ENCODE data around the gene SLC25A25.
A peak's percentile ranks its signal among the peaks of the same experiment; 100 is the strongest.

The SLC25A25 gene

DNA sequence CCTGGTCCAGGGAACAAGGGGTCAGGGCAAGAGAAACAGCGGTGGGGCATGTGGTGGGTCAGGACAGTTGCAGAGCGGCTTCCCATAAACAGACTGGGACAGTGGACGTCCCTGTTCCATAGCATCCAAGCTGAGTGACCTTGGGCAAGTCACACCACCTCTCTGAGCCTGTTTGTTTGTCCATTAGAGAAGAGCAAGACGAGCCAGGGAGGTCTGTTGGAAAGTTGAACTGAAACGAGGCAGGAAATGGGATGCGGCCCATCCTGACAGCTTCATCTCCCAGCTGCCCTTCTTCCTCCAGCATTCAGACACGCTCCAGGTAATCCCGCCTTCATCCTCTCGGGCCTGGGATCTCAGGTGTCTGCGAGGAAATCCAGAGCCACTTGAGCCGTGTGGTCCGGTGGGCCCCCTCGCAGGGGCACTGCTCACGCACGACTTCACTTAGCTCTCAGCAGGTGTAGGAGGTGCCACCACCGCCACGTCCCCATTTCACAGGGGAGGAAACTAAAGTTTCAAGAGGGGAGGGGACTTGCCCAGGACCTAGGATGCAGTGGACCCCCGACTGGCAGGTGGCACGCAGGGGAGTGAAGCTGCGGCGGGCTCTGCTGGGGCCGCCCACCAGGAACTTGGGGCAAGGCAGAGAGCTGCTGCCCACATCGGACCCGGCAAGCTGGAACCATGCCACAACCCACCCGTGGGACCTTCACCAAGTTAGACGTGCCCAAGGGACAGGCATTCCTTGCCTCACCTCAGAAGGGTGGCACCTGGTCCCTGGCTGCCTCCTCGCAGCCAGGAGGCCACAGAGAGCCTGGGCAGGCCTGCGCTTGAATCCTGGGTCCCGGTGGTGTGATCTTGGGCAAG, 46.5 kb downstream of the SLC25A25 start:
- DNase-seq, result no peak

DNA sequence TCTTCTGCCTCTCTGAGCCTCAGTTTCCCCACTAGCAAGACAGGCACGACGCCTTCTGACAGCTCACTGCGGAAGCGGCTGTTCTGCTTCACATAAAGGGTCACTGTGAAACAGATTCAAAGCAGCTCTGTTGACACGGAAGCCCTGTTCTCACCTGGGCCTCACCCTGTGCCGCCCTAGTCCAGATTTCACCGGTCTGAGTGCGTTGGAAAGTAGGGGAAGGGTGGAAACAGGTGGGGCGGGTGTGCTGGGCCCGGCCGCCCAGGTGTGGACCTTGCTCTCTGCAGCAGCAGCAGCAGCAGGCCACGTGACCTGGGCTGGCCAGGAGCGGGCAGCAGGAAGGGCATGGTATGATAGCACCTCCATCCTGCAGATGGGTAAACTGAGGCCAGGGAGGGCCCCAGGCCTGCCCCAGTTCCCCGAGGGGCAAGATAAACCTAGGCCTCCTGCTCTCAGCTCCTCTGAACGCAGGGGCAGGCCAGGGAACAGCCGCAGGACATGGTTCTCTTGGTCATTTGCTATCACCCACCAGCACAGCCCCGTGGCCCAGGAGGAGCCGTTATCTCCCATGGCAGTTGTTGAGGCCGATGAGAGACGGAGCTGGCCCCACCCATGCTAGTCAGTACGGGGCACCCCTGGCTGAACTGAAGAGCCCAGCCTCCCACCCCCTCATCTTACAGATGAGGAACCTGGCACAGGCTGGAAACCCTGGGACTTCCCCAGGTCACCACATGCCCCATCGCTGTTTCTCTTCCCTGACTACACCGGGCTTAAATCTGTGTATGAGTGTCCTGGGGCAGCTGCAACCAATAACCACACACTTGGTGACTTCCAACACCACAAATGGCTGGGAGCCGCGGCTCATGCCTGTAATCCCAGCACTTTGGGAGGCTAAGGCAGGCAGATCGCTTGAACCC, 47.4 kb downstream of the SLC25A25 start:
- no peak for DNase-seq

DNA sequence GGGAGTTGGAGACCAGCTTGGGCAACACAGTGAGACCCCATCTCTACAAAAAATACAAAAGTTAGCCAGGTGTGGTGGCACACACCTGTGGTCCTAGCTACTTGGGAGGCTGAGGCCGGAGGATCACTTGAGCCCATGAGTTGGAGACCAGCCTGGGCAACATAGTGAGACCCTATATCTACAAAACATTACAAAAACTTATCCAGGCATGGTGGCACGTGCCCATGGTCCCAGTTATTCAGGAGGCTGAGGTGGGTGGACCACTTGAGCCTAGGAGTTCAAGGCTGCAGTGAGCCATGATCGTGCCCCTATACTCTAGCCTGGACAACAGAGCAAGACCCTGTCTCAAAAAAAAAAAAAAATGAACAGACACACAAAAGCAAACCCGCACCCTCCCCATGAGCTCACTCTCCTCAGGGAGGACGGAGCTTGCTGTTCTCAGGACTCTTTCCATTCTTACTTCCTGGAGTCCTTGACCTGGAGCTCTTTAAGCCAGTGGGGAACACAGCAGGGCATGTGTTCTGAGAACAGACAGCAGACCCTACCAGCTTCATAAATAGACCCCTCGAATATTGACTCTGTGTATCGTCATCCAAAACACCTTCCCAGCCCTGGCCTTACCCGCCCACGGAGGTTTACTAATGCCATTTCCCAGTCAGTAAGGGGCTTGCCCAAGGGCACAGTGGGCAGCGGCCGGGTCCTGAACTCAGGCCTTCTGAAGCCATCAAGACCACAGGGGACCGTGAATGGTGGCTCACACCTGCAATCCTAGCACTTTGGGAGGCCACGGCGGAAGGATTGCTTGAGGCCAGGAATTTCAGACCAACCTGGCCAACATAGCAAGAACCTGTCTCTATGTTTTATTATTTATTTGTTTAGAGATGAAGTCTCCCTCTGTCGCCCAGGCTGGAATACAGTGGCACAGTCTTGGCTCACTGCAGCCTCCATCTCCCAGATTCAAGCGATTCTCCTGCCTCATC, 48.4 kb downstream of the SLC25A25 start:
- no peak for DNase-seq

DNA sequence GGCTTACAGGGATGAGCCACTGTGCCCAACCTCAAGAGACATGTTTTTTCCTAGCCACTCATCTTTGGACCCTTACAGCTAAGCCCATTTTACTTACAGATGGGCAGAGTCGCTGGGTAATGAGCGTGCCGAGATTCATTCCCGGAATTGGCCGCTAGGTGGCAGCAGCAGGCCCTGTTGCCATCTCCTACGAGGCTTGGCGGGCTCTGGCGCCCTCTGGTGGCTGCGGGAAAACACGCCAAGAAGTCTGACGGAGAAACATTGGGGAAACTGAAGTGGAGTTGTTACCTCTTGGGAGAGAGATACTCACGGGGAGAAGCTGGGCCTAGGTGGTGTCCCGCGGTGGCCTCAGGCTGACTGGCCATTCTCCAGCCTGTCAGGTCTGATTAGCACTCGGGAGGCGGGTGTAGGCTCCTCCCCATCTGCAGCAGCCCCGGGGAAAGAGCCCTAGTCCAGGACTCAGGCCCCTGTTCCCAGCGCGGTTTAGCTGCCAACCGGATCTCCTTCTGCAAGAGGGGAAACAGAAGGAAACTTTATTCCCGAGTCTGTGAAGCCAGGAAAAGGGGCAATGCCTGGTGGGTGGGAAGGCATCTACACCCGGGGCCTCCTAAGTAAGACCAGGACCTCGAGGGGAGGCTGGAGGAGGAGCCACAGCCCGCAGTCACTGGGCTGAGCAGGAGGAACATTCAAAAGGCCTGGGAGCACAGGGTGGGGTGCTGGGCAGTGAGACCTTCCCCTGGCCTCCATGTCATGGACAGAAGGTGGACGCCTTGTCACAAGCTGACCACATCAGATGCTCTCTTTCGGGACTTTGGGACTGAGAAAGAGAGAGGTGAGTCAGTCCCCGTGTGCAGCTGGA, 49.8 kb downstream of the SLC25A25 start:
- DNase-seq, result peak; percentile 77

DNA sequence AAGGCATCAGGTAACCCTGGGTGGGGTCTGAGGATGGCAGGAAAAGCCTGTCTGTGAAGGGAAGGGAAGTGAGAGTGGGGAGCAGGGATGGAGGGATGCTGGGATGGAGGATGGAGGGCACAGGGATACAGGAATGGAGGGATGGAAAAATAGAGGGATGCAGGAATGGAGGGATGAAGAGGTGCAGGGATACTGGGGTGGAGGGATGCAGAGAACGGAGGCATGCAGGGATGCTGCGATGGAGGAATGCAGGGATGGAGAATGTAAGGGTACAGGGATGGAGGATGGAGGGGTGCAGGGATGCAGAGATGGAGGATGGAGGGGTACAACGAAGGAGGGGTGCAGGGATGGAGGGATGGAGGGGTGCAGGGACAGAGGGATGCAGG, 50.4 kb downstream of the SLC25A25 start:
- no peak for DNase-seq

DNA sequence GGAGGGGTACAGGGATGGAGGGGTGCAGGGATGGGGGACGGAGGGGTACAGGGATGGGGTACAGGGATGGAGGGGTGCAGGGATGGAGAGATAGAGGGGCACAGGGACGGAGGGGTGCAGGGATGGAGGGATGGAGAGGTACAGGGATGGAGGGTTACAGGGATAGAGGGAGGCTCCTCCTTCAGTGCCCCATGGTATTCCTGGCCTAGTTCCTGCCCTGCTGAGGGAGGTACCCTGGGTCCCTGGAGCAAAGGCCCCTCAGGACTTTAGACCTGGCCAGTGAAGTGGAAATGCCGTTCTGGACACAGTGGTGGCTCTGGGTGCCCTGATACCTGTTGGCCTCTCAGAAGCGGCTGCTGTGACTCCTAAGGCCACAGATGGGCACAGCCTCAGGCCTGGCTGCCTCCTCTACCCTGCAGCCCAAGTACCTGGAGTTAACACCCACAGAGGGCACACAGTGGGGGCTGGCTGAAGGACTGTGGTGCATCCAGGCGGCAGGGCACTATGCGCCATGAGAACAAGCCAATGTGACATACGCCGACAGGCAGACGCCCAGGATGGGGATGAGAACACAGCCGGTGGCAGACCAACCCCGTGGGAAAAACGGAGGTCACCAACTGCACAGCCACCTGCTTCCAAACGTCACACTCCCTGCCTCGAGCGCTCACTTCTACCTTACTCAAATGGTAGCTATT, 51.1 kb downstream of the SLC25A25 start:
- DNase-seq, result no peak

DNA sequence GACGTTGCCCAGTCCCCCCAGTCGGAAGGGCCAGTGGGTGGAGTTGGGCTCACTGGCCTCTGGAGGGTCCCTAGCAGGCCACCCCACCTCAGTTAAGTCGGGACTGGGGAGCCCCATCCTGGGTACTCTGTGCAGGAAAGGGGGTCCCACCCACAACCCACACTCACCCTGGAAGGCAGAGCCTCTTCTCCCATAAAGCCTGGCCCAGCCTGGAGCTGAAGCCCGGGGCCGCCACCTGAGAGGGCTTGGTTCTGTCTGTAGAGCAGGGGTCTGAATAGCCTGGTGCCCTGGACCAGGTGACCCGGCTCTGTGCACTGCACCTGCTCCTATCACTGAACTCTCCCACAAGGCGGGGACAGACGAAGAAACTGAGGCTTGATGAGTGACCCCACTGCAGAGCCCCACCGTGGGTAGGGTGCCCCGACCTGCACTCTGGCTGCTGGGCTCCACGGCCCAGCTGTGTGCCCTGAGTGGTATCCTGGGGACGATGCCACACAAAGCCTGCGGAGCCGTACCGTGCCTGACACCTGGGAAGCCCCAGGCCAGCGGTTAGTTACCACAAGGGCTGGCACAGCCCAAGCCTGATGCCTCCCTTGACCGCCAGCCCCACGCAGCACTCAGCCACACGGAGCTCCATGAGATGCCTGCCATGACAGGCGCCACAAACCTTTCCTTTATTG, 52.2 kb downstream of the SLC25A25 start:
- no peak for DNase-seq

DNA sequence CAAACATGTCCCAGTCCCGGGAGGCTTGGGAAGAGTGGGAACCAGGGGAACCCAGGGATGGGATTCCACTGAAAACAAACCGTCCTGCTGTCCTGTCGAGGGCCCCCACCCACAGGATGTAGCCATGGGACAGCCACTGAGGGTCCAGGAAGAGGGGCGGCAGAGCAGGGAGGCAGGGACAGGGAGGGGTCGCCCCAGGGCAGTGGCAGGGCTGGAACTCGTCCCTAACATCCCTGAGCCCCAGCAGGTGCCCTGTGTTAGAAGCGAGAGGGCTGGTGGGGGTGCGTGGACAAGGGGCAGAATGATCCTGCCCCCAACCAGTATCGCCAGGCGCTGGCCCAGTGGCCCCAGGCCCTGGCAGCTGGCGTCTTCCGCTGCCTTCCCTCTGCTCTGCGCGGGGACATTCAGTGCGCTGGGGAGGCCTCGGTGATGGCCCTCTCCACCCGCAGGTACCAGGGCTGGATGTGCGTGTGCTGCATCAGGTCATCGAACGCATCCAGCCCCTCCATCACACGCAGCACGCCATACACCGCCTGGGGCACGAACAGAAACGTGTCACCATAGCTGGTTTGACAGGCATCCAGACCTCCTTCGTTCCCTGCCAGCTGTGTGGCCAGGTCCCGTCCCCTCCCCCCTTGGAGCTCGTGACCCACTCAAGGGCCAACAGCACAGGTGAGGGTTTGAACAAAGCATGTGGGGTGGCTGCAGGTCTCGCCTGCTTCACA, 52.9 kb downstream of the SLC25A25 start:
- no peak for DNase-seq

DNA sequence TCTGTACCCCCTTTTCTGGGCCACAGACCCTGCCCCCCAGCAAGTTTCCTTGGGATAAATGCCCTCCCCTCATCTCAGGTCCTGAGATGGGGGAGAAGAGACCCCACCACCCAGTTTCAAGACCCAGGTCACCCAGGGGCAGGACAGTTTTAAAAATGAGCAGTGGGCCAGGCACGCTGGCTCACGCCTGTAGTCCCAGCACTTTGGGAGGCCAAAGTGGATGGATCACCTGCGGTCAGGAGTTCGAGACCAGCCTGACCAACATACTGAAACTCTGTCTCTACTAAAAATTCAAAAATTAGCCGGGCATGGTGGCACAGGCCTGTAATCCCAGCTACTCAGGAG, 53.4 kb downstream of the SLC25A25 start:
- no peak for DNase-seq

DNA sequence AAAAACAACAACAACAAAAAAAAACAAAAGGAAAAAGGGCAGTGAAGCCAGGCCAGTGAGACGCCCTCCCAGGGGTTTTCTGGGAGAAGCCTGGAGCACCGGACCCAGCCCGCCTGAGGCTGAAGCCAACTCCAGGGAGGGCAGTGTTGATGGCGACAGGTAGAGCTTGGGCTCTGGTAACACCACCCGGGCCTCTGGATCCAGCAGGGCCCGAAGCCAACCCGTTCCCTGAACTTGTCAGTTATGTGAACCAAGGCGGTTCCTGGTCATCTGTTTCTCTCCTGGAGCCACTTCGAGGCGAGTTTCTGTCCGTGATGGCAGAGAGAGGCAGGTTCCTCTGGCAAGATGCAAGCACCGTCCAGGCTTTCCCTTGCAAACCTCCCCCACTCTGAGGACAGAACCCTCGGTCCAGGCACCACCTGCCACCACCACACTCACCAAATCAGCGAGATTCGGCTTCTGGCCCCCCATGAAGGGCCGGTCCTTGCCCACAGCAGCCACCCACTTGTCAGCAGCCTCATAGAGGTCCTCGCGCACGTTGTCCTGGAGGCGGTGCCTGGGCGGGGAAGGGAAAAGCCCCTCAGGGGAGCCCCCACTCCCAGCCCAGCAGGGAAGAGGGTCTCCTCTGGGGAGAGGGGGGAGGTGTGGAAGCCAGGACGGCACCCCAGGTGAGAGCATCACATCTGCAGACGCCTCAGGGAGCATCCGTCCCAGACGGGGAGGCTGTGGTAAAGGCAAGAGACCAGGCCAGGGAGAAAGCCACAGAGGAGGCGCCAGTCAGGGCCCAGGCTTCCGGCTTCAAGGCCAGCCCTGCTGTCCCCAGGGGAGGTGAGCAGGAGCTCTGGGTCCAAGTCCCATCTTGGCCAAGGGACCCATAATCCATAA, 54.1 kb downstream of the SLC25A25 start:
- no peak for DNase-seq

DNA sequence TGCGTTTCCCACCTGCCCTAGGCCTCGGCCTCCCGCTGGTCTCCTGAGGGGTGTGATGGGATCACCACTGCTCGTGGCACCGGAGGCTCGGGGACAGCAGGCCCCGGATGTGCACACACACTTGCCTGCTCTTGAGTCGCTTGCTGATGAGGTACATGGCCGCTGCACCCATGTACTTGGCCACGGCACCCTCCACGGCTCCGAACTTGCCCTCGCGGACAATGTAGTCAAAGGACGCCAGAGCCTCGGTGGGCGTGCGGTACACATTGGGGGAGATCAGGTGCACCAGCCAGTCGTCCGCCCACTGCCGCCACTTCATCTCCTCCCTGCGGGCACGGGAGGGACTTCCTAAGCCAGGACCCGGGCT, 54.8 kb downstream of the SLC25A25 start:
- DNase-seq, result no peak

DNA sequence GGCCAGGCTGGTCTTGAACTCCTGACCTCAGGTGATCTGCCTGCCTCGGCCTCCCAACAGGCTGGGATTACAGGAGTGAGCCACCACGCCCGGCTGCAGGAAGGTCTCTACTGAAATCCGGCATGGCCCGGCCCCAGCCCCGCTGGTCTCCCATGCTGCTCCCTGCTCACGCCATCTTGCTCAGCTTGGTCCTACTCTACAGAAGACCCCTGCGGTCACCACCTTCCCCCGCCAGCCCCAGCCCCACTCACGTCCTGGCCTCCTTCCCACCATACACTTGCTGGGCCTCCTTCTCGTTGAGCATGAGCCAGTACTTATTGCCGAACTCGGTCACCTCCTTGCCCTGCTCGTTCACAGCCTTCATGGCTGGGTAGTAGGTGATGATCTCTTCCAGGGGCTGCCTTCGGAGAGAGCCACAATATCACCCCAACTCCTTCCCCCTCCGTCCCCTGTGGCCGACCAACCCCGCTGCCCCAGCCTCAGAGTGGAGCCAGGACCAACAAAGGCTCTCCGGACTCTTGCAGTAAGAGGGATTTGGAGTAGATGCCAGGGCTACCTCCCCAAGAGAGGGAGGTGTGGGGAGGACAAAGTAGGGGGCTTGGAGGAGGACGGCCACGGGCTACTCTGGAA, 55.5 kb downstream of the SLC25A25 start:
- DNase-seq, result no peak

DNA sequence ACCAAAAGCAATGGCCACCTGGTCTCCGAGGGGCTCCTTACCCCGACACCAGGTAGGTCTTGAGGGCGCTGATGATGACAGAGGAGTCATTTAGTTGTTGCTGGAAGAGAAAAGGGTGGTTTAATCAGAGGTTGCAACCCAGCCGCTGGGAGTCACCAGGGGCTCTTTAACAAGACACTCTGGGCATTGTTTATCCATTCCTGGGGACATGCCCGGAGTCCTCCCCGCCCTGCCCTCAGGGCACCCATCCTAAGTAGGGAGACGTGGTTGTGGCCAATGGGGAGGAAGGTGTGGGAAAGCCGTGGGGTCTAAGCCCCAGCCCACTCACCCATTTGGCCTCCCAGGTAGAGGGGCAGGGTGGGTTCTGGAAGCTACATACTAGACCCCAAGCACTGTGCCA, 56.4 kb downstream of the SLC25A25 start:
- DNase-seq, result no peak

DNA sequence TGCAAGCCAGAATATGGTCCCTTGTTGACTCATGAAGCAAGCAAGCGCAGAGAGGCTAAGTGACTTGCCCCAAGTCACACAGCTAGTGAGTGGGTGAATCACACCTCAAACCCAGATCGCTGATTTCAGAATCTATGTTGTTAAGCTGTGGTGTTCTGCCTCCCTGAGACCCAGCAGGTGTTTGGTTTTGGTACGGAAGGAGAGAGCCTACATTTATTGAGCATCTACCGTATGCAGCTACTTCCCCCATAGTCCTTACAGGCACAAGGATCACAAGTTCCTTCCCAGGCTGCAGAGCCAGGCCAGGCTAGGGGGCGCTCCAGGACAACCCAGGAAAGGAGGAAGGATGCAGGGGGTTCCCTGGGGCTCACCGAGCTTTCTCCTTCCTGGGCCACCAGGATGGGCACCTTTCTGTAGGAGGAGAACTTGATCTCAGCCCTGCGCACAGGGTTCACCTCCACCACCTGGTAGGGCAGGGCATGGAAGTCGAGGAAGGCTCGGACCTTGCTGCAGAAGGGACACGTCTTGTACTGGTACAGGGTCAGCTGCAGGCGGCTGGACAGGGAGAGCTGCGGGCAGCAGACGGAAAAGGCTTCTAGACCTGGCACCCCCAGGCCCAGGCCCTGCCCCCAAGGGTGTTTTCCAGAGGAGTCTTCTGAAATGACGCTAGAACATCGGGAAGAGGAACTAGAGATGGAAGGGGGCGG, 57.0 kb downstream of the SLC25A25 start:
- DNase-seq, result peak; percentile 3

DNA sequence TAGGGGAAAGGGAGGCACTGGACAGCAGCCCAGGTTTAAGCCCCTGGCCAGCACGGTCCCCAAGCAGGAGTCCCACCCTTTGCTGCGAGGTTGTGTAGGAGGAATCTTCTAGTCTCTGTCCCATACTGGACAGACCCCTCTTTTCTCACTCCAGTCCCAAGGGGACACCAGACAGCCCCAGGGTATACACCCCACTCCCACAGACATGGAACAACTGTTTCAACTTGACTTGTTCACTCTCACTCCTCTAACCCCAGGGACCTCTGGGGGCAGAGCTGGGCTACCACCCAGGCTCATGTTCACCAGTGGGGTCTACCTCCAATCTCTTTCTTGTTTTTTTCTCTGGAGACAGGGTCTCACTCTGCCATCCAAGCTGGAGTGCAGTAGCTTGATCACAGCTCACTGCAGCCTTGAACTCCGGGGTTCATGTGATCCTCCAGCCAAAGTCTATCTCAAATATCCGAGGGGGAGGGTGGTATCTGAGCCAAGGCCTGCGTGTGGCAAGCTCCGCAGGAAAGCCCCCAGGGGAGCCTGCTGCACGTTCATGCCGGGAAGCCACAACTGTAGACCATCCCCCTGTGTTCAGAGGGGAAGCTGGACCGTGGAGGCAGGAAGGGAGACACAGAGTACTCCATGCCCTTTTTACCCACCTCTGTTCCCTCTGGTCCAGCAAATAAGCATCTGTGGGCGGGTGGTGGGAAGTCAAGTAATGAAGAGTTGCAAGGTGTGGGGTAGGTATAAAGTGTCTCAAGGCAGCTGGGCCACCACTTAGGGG, 57.7 kb downstream of the SLC25A25 start:
- DNase-seq, result no peak

DNA sequence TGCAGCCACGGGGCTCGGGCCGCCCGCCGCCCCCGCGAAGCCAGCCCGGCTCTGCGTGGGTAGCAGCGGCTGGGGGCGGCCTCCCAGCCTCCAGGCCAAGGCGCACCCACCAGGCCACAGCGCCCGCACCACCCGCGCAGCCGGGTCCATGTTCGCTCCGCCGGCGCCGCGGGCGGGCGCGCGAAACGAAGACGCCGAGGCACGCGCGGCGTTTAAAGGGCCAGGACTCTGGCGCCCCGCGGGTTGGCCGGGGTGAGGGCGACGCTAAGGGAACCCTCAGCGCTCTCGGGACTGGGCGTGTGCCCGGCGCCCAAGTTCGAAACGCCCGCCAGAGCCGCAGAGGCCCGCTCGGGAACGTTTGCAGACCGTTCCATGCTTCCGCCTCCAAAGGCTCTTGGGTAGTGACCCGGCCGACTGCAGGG, 59.5 kb downstream of the SLC25A25 start, which contains the start of gene PTGES2:
TSS of gene PTGES2 (minus strand) at position 162 of the 422 bp plus-strand sequence. CDS start at position 150, 12 bp downstream.
- peak; percentile 53 for DNase-seq

All from NCI-H748 treated with DMSO at 0.1 percent for 48 hours (cell line).